ENCODE measurements around the gene TCF3. TPM values are rescaled to one million over a fixed set of nuclear protein-coding genes. Genes with fewer than 3 reads are reported as not detected.

Gene TCF3
- polyA plus RNA-seq, 1 experiment, result 51.7 TPM

GRCh38 chr19:1611353-1611752 is 41.1 kb downstream of the TCF3 start:
- Histone ChIP-seq H3K27me3 (ENCODE audit: control insufficient read depth, insufficient read depth, low read length) (no peaks in the 10 kb centered on the region), H3K9me3 (ENCODE audit: control insufficient read depth, insufficient read depth, low read length) (no peaks in the 10 kb centered on the region; the same call in 1 of the 2 replicates), H3K27ac (ENCODE audit: low read depth, low read length) (no peak overlapping the region), H3K4me3 (ENCODE audit: low read depth, low read length) (no peak overlapping the region)
- TF ChIP-seq CTCF (IDR thresholded peaks at IDR 0.05; ENCODE audit: low read depth, low read length), result no peak
- ChIA-PET CTCF (no interaction called here), POLR2A (no interaction called here)
- no peak for DNase-seq (ENCODE audit: low read depth, low spot score)

- ChIA-PET POLR2A (no interaction called here), CTCF (no interaction called here)
- no peak for TF ChIP-seq CTCF (IDR thresholded peaks at IDR 0.05; ENCODE audit: low read depth, low read length)
- H3K9me3 ChIP-seq (ENCODE audit: control insufficient read depth, insufficient read depth, low read length), result no peaks in the 10 kb centered on the region; the same call in 1 of the 2 replicates
- H3K27ac ChIP-seq (ENCODE audit: low read depth, low read length), result no peak overlapping the region
- H3K4me3 ChIP-seq (ENCODE audit: low read depth, low read length), result no peak overlapping the region
- DNase-seq (ENCODE audit: low read depth, low spot score), result no peak
- no peaks in the 10 kb centered on the region for H3K27me3 ChIP-seq (ENCODE audit: control insufficient read depth, insufficient read depth, low read length)
These were observed 41.8 kb downstream of the TCF3 start for GRCh38 chr19:1610579-1610978.

DNA sequence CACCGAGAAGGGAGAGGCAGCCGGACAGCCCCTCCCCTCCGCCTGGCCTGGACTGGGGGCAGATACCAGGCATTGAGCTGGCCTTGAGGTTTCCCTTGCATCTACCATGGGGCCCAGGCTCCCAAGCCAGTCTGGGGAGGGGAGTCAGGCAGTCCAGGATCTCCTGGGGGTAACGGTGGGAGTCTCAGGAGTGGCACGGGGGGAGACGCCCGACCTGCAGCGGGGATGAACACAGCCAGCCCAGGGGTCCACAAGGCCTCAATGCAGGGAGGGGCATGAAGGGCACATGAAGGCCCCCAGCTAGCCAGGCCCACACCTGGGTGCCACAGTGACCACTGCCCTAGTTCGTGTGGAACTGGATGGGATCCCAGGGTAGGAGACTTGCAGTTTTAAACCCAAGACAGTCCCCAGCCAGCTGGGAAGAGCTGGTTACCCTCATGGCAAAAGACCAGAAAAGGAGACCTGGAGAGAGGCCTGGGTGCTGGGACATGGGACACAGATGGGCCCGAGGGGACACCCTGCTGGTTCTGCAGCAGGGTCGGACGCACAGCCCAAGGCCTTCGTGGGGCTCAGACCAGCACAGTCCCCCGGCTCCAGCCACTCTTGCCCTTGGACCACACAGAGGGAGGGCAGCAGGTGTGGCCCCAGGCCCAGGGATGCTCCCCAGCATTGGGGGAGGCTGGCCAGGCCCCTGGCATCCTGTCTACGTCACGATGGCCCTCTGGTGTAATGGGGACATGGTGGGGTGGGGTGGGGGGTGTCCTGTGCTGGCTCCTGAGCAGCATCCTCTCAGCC is 42.5 kb downstream of the TCF3 start:
- TF ChIP-seq CTCF (IDR thresholded peaks at IDR 0.05; ENCODE audit: low read depth, low read length), result no peak
- Histone ChIP-seq H3K27ac (ENCODE audit: low read depth, low read length) (no peak overlapping the region), H3K9me3 (ENCODE audit: control insufficient read depth, insufficient read depth, low read length) (peaks cover 2% of the 10 kb centered on the region; the same call in 1 of the 2 replicates), H3K27me3 (ENCODE audit: control insufficient read depth, insufficient read depth, low read length) (no peaks in the 10 kb centered on the region), H3K4me3 (ENCODE audit: low read depth, low read length) (no peak overlapping the region)
- ChIA-PET POLR2A (no interaction called here), CTCF (no interaction called here)
- DNase-seq (ENCODE audit: low read depth, low spot score), result no peak

DNA sequence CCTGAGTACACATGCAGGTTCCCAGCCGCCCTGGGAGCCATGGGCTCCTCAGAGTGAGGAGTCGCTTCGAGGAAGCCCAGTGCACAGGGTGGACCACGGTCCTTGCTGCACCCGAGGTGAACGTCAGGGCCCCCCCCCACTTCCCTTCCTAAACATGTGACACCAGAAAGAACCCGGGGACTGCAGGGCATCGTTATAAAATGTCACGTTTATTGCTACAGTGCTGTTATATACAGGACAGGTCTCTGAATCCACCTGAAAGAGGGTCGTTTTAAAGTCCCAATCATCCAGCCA is 43.4 kb downstream of the TCF3 start:
- CTCF ChIA-PET, result no interaction called here
- Histone ChIP-seq H3K27me3 (ENCODE audit: control insufficient read depth, insufficient read depth, low read length) (no peaks in the 10 kb centered on the region), H3K9me3 (ENCODE audit: control insufficient read depth, insufficient read depth, low read length) (peaks cover 4% of the 10 kb centered on the region; the same call in 1 of the 2 replicates), H3K4me3 (ENCODE audit: low read depth, low read length) (no peak overlapping the region), H3K27ac (ENCODE audit: low read depth, low read length) (no peak overlapping the region)
- no peak for DNase-seq (ENCODE audit: low read depth, low spot score)
- POLR2A ChIA-PET, result no interaction called here
- TF ChIP-seq CTCF (IDR thresholded peaks at IDR 0.05; ENCODE audit: low read depth, low read length), result no peak

GRCh38 chr19:1608359-1609102 is 43.9 kb downstream of the TCF3 start:
- Histone ChIP-seq H3K27me3 (ENCODE audit: control insufficient read depth, insufficient read depth, low read length) (no peaks in the 10 kb centered on the region), H3K4me3 (ENCODE audit: low read depth, low read length) (no peak overlapping the region), H3K27ac (ENCODE audit: low read depth, low read length) (no peak overlapping the region), H3K9me3 (ENCODE audit: control insufficient read depth, insufficient read depth, low read length) (peaks cover 4% of the 10 kb centered on the region; the same call in 1 of the 2 replicates)
- no peak for TF ChIP-seq CTCF (IDR thresholded peaks at IDR 0.05; ENCODE audit: low read depth, low read length)
- DNase-seq (ENCODE audit: low read depth, low spot score), result no peak
- POLR2A ChIA-PET, result interaction anchor here (0.6 kb wide), 1 partner anchor 154 kb away, joined by 6 read pairs; no protein-coding TSS in a partner anchor
- CTCF ChIA-PET, result no interaction called here

Data from AG04450 (cell line).